ENCODE data around the gene NDUFB3.
A peak's percentile ranks its signal among the peaks of the same experiment; 100 is the strongest.

- TF ChIP-seq CTCF (IDR thresholded peaks at IDR 0.05; ENCODE audit: extremely low read depth in 1 of 2, insufficient read depth in 1 of 2, low read depth in 1 of 2, low read length in 2 of 2) (no peak), POLR2A (IDR thresholded peaks at IDR 0.05; ENCODE audit: low read depth, low read length) (peak; percentile 88), MYC (IDR thresholded peaks at IDR 0.05; ENCODE audit: low read depth, low read length) (no peak), POLR2AphosphoS5 (IDR thresholded peaks at IDR 0.05; ENCODE audit: insufficient read depth, low read depth, low read length) (peak; percentile 71)
Measured at GRCh38 chr2:201116115-201116958, 44.5 kb downstream of the NDUFB3 start, which contains the start of gene CFLAR.
